ENCODE results near the gene NSDHL. TPM values are rescaled to one million over a fixed set of nuclear protein-coding genes. Genes with fewer than 3 reads are reported as not detected.

NSDHL gene
- total and polyA plus RNA-seq, 2 donors from 2014 or later: 14.3 to 30.9 TPM

- H3K4me3 ChIP-seq (ENCODE audit: low read length in 3 of 3): no peak overlapping the region
- DNase-seq (no peak), FAIRE-seq (no peak)
- H3K9me3 ChIP-seq (ENCODE audit: control insufficient read depth in 2 of 3, insufficient read depth in 1 of 3, low read length in 3 of 3): no peaks in the 10 kb centered on the region
- no peaks in the 10 kb centered on the region for H3K36me3 ChIP-seq (ENCODE audit: control insufficient read depth in 2 of 3, insufficient read depth in 3 of 3, low read length in 3 of 3)
- no peak overlapping the region for H3K9ac ChIP-seq (ENCODE audit: low read length in 3 of 3)
- no peaks in the 10 kb centered on the region for H3K27me3 ChIP-seq (ENCODE audit: control insufficient read depth, insufficient read depth, low read length)
- H3K4me1 ChIP-seq (ENCODE audit: control insufficient read depth in 2 of 3, insufficient read depth in 2 of 3, low read depth in 1 of 3, low read length in 3 of 3): no peaks in the 10 kb centered on the region
- H3K27ac ChIP-seq (ENCODE audit: low read depth in 2 of 2, low read length in 2 of 2): no peak overlapping the region
- TF ChIP-seq CTCF (IDR thresholded peaks at IDR 0.05; ENCODE audit: borderline replicate concordance, extremely low read depth, insufficient read depth): no peak
- intact Hi-C loops (cut with DNase I): no loop called here
Observed at GRCh38 chrX:152806035-152806434, 24.8 kb upstream of the NSDHL start.

- FAIRE-seq (no peak), DNase-seq (no peak)
- intact Hi-C loops (cut with DNase I): no loop called here
- H3K4me1 ChIP-seq (ENCODE audit: control insufficient read depth in 2 of 3, insufficient read depth in 2 of 3, low read depth in 1 of 3, low read length in 3 of 3): no peaks in the 10 kb centered on the region
- no peaks in the 10 kb centered on the region for H3K36me3 ChIP-seq (ENCODE audit: control insufficient read depth in 2 of 3, insufficient read depth in 3 of 3, low read length in 3 of 3)
- no peak overlapping the region for H3K4me3 ChIP-seq (ENCODE audit: low read length in 3 of 3)
- TF ChIP-seq CTCF (IDR thresholded peaks at IDR 0.05; ENCODE audit: borderline replicate concordance, extremely low read depth, insufficient read depth): no peak
- H3K9me3 ChIP-seq (ENCODE audit: control insufficient read depth in 2 of 3, insufficient read depth in 1 of 3, low read length in 3 of 3): no peaks in the 10 kb centered on the region
- no peak overlapping the region for H3K9ac ChIP-seq (ENCODE audit: low read length in 3 of 3)
- no peaks in the 10 kb centered on the region for H3K27me3 ChIP-seq (ENCODE audit: control insufficient read depth, insufficient read depth, low read length)
- H3K27ac ChIP-seq (ENCODE audit: low read depth in 2 of 2, low read length in 2 of 2): no peak overlapping the region
Observed at GRCh38 chrX:152810403-152810802, 20.5 kb upstream of the NSDHL start.

GRCh38 chrX:152813206-152813605, 17.7 kb upstream of the NSDHL start:
- FAIRE-seq: no peak

More at GRCh38 chrX:152813206-152813605, 17.7 kb upstream of the NSDHL start:
- Histone ChIP-seq H3K27ac (ENCODE audit: low read depth in 2 of 2, low read length in 2 of 2) (no peak overlapping the region), H3K9me3 (ENCODE audit: control insufficient read depth in 2 of 3, insufficient read depth in 1 of 3, low read length in 3 of 3) (no peaks in the 10 kb centered on the region), H3K4me3 (ENCODE audit: low read length in 3 of 3) (no peak overlapping the region), H3K27me3 (ENCODE audit: control insufficient read depth, insufficient read depth, low read length) (no peaks in the 10 kb centered on the region), H3K9ac (ENCODE audit: low read length in 3 of 3) (no peak overlapping the region), H3K4me1 (ENCODE audit: control insufficient read depth in 2 of 3, insufficient read depth in 2 of 3, low read depth in 1 of 3, low read length in 3 of 3) (no peaks in the 10 kb centered on the region), H3K36me3 (ENCODE audit: control insufficient read depth in 2 of 3, insufficient read depth in 3 of 3, low read length in 3 of 3) (no peaks in the 10 kb centered on the region)
- DNase-seq: peak in 1 of 5 donors; percentile 29
- intact Hi-C loops (cut with DNase I): no loop called here
- no peak for TF ChIP-seq CTCF (IDR thresholded peaks at IDR 0.05; ENCODE audit: borderline replicate concordance, extremely low read depth, insufficient read depth)

Measured in kidney (tissue), 14 donors.